ENCODE data around the gene SLC18B1.

SLC18B1 gene

GRCh38 chr6:132763269-132763668 is 35.2 kb downstream of the SLC18B1 start:
- DNase-seq (ENCODE audit: low spot score) = peak; percentile 64
- in situ Hi-C loops (cut with MboI; ENCODE audit: low pct_unique_long_range_greater_than_20kb, low sequenced_read_pairs, unreplicated experiment) = loop anchor here (10.0 to 25.0 kb wide), 2 partner anchors 98 to 476 kb away; no protein-coding TSS in a partner anchor
- no peak for TF ChIP-seq CTCF (IDR thresholded peaks at IDR 0.05; ENCODE audit: extremely low read depth, insufficient read depth, missing control alignments)

GRCh38 chr6:132760256-132760655 is 38.2 kb downstream of the SLC18B1 start:
- in situ Hi-C loops (cut with MboI; ENCODE audit: low pct_unique_long_range_greater_than_20kb, low sequenced_read_pairs, unreplicated experiment) = loop anchor here (10.0 to 25.0 kb wide), 2 partner anchors 95 to 473 kb away; no protein-coding TSS in a partner anchor
- no peak for DNase-seq (ENCODE audit: low spot score)
- TF ChIP-seq CTCF (IDR thresholded peaks at IDR 0.05; ENCODE audit: extremely low read depth, insufficient read depth, missing control alignments) = no peak

- DNase-seq (ENCODE audit: low spot score) = no peak
- in situ Hi-C loops (cut with MboI; ENCODE audit: low pct_unique_long_range_greater_than_20kb, low sequenced_read_pairs, unreplicated experiment) = loop anchor here (25.0 kb wide), 1 partner anchor 471 kb away; no protein-coding TSS in a partner anchor
- no peak for TF ChIP-seq CTCF (IDR thresholded peaks at IDR 0.05; ENCODE audit: extremely low read depth, insufficient read depth, missing control alignments)
Observed at GRCh38 chr6:132758689-132759088, 39.7 kb downstream of the SLC18B1 start.

GRCh38 chr6:132752255-132752654 is 46.2 kb downstream of the SLC18B1 start:
- TF ChIP-seq CTCF (IDR thresholded peaks at IDR 0.05; ENCODE audit: extremely low read depth, insufficient read depth, missing control alignments) = no peak
- in situ Hi-C loops (cut with MboI; ENCODE audit: low pct_unique_long_range_greater_than_20kb, low sequenced_read_pairs, unreplicated experiment) = loop anchor here (25.0 kb wide), 1 partner anchor 465 kb away; no protein-coding TSS in a partner anchor
- DNase-seq (ENCODE audit: low spot score) = no peak

- in situ Hi-C loops (cut with MboI; ENCODE audit: low pct_unique_long_range_greater_than_20kb, low sequenced_read_pairs, unreplicated experiment) = loop anchor here (25.0 kb wide), 1 partner anchor 465 kb away; no protein-coding TSS in a partner anchor
- no peak for TF ChIP-seq CTCF (IDR thresholded peaks at IDR 0.05; ENCODE audit: extremely low read depth, insufficient read depth, missing control alignments)
Observed at GRCh38 chr6:132751828-132752227, 46.6 kb downstream of the SLC18B1 start.

GRCh38 chr6:132751306-132751705 is 47.1 kb downstream of the SLC18B1 start:
- no peak for TF ChIP-seq CTCF (IDR thresholded peaks at IDR 0.05; ENCODE audit: extremely low read depth, insufficient read depth, missing control alignments)
- DNase-seq (ENCODE audit: low spot score) = no peak
- in situ Hi-C loops (cut with MboI; ENCODE audit: low pct_unique_long_range_greater_than_20kb, low sequenced_read_pairs, unreplicated experiment) = loop anchor here (25.0 kb wide), 1 partner anchor 464 kb away; no protein-coding TSS in a partner anchor

More at GRCh38 chr6:132751828-132752227, 46.6 kb downstream of the SLC18B1 start:
- DNase-seq (ENCODE audit: low spot score) = no peak
